NB4 (cell line): ENCODE results near the gene CHRNG.

ENCODE experiments used
- CTCF ChIP-seq: IDR thresholded peaks from one replicate; pipeline ENCODE4 v1.5.1; 2012; ENCODE audit warnings: low read depth, low read length
- POLR2A ChIP-seq: IDR thresholded peaks from 2 replicates; pipeline ENCODE4 v1.6.1; 2011; ENCODE audit warnings: mild to moderate bottlenecking; ENCODE audit not compliant: insufficient read length; ENCODE audit errors: extremely low read depth

GRCh38 chr2:232550354-232551249, 11.1 kb downstream of the CHRNG start, which contains the start of the genes EIF4E2 and TIGD1:
- TF ChIP-seq CTCF, result peak; percentile 6
- TF ChIP-seq POLR2A, result peak; percentile 85
